Measurements from ENCODE around the gene CNTNAP2. TPM values are rescaled to one million over a fixed set of nuclear protein-coding genes. Genes with fewer than 3 reads are reported as not detected.

CNTNAP2 gene
- total and polyA plus RNA-seq, 2 of the 8 experiments (the other 6 are each of a cell fraction or from before 2014, with no cell fraction given) = 27.9 to 71.0 TPM

GRCh38 chr7:147305827-147306226 lies 1189.2 kb downstream of the CNTNAP2 start:
- Histone ChIP-seq H3K27me3 (replicated peaks in 1 of 4; ENCODE audit: control insufficient read depth in 3 of 4, extremely low read depth in 1 of 4, insufficient read depth in 3 of 4, low read length in 3 of 4) (no peaks in the 10 kb centered on the region), H3K23ac (ENCODE audit: insufficient read length) (no peak overlapping the region), H2AFZ (ENCODE audit: low read length) (no peak overlapping the region), H3K27ac (ENCODE audit: low read depth, low read length) (no peak overlapping the region), H3K14ac (ENCODE audit: insufficient read length) (no peak overlapping the region), H3K56ac (replicated peaks; ENCODE audit: insufficient read length, low read depth, low read length) (no peak overlapping the region), H3K4ac (replicated peaks; ENCODE audit: insufficient read length, low read depth, low read length) (no peak overlapping the region), H4K5ac (ENCODE audit: insufficient read length, low read depth, low read length) (no peak overlapping the region), H4K20me1 (replicated peaks in 1 of 2; ENCODE audit: control insufficient read depth in 1 of 2, insufficient read depth in 2 of 2, low read length in 2 of 2) (no peaks in the 10 kb centered on the region), H2BK120ac (replicated peaks; ENCODE audit: low read depth, low read length) (no peak overlapping the region), H3K23me2 (ENCODE audit: low read depth, low read length) (no peaks in the 10 kb centered on the region), H2BK20ac (ENCODE audit: low read length) (no peak overlapping the region), H2BK15ac (ENCODE audit: low read length) (no peak overlapping the region), H3K9me3 (ENCODE audit: insufficient read depth in 2 of 2, low read depth in 1 of 2, low read length in 1 of 2) (no peaks in the 10 kb centered on the region), H3K9ac (replicated peaks in 1 of 4; ENCODE audit: extremely low read depth in 1 of 4, low read depth in 3 of 4, low read length in 3 of 4) (no peak overlapping the region), H3K79me1 (ENCODE audit: low read depth, low read length) (no peaks in the 10 kb centered on the region), H2BK12ac (ENCODE audit: low read depth, low read length) (no peak overlapping the region), H2BK5ac (ENCODE audit: low read depth, low read length) (no peak overlapping the region), H2AK5ac (ENCODE audit: low read depth, low read length) (no peak overlapping the region), H3K18ac (ENCODE audit: extremely low read depth, low read length) (no peak overlapping the region), H3K79me2 (ENCODE audit: control insufficient read depth in 1 of 2, insufficient read depth in 2 of 2, low read length in 2 of 2) (no peaks in the 10 kb centered on the region), H4K8ac (ENCODE audit: extremely low read depth, insufficient read depth, low read length) (no peak overlapping the region), H3K36me3 (ENCODE audit: control insufficient read depth in 2 of 4, insufficient read depth in 4 of 4, low read length in 3 of 4) (no peaks in the 10 kb centered on the region), H4K91ac (replicated peaks; ENCODE audit: insufficient read length, low read length) (no peak overlapping the region), H3K4me1 (replicated peaks in 1 of 4; ENCODE audit: control insufficient read depth in 3 of 4, insufficient read depth in 4 of 4, low read length in 3 of 4) (no peaks in the 10 kb centered on the region), H3K4me2 (ENCODE audit: insufficient read depth in 1 of 2, low read depth in 2 of 2, low read length in 2 of 2) (no peak overlapping the region), H3K4me3 (ENCODE audit: extremely low read depth in 1 of 4, insufficient read depth in 2 of 4, low read depth in 3 of 4, low read length in 4 of 4) (no peak overlapping the region)
- DNase-seq (ENCODE audit: low read depth in 1 of 2, low spot score in 2 of 2) (no peak), FAIRE-seq (no peak)
- ChIA-PET CTCF (ENCODE audit: partially characterized antibody) (no interaction called here), POLR2A (ENCODE audit: partially characterized antibody) (no interaction called here)
- 97% methylated on average over 2 of the region's 2 CpGs; no CpG with 5 or more reads in 1 of the 2 experiments for WGBS, 2 experiments (ENCODE audit: extremely low coverage in 1 of 2, insufficient coverage in 1 of 2, insufficient read length in 1 of 2, insufficient replicate concordance in 2 of 2, low coverage in 1 of 2, low lambda C conversion rate in 2 of 2, missing lambda C conversion rate in 1 of 2)
- TF ChIP-seq YY1 (IDR thresholded peaks at IDR 0.05; ENCODE audit: low read depth, low read length) (no peak), RAD21 (IDR thresholded peaks at IDR 0.05 in 1 of 2, conservative IDR thresholded peaks at IDR 0.05 in 1 of 2; ENCODE audit: low read depth in 2 of 2, low read length in 2 of 2) (no peak), SP4 (IDR thresholded peaks at IDR 0.05; ENCODE audit: low read length) (no peak), SP2 (IDR thresholded peaks at IDR 0.05; ENCODE audit: low read length) (no peak), CTBP2 (IDR thresholded peaks at IDR 0.05; ENCODE audit: borderline replicate concordance, insufficient read depth, insufficient read length, low read length) (no peak), CTCF (IDR thresholded peaks at IDR 0.05; ENCODE audit: control extremely low read depth in 1 of 3, insufficient read depth in 1 of 3, low read depth in 1 of 3, low read length in 3 of 3) (no peak)
